HUDEP-2 (cell line): ENCODE measurements around the gene CEP55.
"Not testable (repeated sequence)": the region's sequence is repeated elsewhere in the genome, so short reads cannot be mapped to it uniquely, and the experiment has no call there.

Experiments used
- DNase-seq, 76 experiments: peaks; one replicate each; lab custom pipeline; 2025; ENCODE audit not compliant: unreplicated experiment in 76 of 76; lab: John Stamatoyannopoulos, UW

Gene CEP55

DNA sequence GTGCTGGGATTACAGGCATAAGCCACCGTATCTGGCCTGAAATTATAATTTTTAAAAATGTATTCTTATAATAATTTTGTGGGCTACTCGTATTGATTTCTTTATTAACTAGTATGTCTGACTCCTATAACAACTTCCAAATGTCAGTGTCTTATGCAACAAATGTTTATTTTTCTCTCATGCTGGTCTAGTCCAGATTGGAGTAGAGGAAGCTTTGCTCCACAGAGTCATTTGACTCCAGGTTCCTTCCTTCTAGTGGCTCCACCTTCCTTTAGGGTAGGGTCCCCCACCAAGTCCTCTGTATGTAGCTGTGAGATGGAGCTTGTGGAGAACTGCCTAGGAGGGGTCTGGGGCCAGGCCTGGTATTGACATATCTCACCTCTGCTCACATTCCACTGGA, 8.7 kb downstream of the CEP55 start:
- DNase-seq, result no peak

DNA sequence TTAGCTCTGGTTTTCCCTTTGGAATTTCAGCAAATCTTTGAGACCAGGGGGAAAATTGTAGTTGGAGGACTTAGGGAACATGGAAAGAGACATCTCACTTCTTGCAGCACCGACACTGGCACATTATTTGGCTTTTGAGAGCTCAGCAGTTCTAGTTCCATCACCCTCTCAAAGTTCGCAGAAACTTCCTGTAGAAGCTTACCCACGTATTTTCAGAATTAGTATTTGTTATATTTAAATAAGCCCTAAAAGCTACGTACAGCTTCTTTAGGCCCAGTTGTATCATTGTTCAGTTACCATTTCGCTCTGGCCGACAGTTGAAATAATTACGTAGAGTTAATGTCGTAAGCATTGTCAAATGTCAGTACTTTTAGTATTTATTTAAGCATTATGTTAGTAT, 13.4 kb downstream of the CEP55 start:
- DNase-seq, result no peak

DNA sequence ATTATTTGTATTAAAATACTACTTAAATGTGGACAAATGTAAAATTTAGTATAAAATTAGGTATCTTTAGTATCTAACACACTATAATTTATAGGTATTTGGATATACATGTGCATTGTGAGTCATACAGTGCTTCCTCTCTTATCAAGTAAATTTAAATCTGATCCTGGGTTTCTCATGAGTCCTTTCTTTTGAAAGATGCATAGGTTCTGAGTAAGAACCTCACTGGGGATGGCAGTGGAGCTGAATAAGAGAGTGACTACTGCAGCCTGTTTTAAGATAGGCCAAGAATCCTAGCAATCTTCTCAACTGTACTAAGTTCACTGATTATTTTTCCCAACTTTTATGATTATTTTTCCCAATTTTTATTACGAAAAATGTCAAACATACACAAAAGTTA, 16.2 kb downstream of the CEP55 start:
- DNase-seq, result no peak

DNA sequence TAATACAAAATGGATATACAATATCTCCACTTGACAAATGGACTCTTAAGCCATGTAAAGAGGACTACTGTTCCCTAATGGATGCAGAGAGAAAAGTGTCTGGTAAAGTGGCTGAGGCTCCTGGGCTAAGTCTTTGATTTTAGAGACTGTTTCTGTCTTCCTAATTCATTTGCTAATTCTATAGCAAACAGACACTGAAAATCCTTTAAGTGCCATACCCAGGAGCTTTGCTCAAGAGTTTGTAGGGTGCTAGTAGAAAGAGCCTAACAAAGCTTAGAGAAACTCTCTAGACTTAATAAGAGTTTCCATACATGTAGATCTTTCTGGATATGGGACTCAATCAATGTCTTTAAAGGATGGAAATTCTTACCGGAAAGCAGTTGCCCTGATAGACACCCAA, 16.7 kb downstream of the CEP55 start:
- DNase-seq, result no peak

DNA sequence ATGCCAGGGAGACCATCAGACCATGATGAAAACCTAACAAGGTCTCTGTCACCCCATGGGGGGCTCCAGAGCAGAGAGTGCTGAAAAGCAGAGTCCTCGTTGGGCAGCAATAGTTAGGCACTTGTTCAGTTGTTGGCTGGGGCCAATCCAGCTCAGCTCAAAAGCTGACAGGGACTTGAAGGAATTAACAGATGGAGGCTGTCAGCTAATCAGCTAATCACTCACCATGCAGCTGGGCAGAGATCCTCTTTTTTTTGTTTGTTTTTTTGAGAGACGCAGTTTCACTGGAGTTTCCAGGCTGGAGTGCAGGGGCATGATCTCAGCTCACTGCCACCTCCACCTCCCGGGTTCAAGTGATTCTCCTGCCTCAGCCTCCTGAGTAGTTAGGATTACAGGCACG, 18.1 kb downstream of the CEP55 start:
- no peak for DNase-seq

DNA sequence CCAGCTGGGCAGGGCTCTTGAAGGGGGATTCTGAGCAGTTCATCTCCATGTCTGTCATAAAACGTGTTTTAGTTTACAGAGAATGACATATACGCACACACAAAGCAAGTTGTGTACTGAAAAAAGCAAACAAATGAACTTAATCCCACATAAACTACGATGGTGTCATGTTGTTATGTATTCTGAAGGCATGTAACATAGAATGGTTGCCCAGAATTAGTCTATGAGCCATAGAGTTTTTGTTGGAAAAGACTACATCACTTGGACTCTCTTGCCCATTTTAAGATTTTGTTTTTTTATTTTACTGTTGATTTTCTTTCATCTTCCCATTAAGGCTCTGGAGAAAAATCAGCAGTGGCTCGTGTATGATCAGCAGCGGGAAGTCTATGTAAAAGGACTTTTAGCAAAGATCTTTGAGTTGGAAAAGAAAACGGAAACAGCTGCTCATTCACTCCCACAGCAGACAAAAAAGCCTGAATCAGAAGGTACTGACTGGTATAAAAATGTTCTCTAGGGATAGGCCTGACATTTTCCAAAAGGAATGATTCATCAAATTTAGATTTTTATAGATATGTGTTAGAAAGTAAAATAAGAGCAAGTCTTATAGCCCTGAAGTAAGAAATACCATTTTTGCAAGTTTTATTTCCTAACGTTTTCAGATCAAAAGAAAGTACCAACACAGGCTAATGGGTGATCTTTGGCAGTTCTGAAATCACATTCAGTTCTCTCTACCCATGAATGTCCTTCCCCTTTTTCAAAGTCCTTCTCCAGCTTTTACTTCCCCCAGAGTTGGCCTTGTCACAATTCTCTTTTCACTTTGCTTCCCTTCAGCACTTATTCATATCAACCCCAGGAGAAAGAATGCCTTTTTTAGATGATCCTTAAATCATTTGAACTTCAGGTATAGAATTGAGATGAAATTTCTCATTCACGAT, 18.9 kb downstream of the CEP55 start:
- no peak for DNase-seq

DNA sequence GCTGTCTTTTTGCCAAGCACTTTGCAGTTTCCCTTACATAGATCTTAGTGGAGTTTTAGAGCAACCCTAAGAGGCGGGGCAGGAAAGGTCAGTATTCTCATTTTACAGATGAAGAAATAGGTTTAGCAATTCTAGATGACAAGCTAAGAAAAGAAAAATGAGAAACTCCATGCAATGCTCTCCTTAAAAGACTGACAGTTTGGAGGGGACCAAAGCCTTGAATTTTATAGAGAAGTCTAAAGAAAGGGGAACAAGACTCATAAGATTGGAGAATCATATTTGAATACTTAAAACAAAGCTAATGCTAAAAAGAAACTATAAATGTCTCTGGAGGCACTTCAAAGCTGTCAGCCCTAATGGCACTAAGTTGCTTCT, 19.6 kb downstream of the CEP55 start:
- DNase-seq, result no peak

DNA sequence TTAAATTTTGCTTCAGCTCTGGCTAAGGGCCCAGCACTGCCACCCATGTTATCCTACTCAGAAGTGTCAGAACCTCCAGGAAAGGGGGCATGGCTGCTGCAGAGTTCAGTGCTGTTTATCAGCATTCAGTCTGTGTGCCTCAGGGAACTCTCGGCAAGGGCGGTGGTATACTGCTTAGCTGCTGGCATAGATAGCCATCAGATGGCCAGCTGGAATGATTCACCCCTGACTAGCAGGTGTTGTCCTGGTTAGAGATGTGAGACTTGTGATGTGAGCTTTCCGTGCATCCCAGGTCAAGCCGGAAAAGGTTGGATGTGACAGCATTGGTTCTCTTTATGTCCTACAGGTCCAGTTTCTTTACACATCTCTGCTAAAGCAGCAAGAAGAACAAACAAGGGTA, 22.1 kb downstream of the CEP55 start:
- DNase-seq, result no peak

DNA sequence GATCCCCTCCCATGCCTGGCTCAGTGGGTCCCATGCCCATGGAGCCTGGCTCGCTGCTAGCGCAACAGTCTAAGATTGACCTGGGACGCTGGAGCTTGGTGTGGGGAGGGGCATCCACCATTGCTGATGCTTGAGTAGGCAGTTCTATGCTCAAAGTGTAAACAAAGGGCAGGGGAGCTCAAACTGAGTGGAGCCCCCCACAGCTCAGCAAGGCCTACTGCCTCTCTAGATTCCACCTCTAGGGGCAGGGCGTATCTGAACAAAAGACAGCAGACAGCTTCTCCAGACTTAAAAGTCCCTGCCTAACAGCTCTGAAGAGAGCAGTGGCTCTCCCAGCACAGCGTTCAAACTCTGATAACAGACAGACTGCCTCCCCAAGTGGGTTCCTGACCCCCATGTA, 38.9 kb downstream of the CEP55 start:
- DNase-seq, result no peak

DNA sequence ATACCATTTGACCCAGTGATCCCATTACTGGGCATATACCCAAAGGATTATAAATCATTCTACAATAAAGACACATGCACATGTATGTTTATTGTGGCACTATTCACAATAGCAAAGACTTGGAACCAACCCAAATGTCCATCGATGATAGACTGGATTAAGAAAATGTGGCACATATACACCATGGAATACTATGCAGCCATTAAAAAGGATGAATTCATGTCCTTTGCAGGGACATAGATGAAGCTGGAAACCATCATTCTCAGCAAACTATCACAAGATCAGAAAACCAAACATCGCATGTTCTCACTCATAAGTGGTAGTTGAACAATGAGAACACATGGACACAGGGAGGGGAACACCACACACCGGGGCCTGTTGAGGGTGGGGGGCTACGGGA, 44.5 kb downstream of the CEP55 start:
- DNase-seq, result not testable (repeated sequence)

DNA sequence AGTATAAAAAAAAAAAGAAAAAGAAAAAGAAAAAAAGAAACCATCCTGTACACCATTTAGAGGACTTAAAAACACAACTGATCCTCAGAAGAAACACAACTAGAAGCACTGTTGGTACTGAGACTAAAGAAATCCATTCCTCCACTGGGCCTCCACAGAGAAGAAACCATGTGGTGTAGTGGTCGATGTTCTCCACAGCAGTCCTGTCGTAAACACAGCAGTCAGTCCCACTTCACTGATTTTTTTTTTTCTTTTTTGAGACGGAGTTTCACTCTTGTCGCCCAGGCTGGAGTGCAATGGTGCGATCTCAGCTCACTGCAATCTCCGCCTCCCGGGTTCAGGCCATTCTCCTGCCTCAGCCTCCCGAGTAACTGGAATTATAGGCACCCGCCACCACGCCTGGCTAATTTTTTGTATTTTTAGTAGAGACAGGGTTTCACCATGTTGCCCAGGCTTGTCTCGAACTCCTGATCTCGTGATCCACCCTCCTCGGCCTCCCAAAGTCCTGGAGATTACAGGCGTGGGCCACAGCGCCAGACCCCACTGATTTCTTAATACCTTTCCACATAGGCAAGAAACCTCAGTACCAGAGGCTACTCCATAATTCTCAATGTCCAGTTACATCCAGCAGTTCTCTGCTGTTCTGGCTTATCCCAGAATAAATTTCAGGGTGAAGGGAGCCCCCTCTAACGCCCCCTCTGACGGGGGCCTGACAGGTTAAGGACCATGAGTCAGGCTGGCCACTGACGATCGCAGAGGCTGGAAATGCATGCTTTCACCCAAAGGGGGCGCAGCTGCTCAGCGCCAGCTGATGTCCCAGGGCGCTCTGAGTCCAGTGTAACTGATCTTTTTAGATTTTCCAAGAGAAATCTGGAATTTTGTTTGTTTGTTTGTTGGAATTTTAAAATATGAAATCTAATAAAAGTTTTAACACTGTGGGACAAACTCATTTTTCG, 45.3 kb downstream of the CEP55 start:
- DNase-seq, result peak in 19 of 76 experiments; percentile 1 to 47 (median 6)

DNA sequence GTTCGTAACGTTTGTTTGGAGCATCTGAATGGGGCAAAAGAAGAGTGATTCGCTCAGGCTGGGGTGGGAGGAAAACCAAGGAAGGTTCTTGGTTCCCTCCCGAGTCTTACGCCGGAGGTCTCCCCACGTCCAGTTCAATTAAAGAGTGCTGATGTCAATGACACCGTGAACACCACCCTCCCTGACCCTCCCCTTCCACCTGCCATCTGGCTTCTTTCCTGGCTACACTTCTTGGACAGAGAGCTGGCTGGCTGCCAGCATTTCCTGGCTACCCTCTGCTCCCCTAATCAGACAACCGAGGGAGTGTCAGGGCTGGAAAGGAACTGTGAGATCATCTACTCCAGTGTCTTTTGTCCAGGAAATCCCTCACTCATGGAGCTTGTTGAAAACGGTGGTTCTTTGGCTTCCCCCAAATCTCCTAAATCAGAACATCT, 46.0 kb downstream of the CEP55 start:
- no peak for DNase-seq

DNA sequence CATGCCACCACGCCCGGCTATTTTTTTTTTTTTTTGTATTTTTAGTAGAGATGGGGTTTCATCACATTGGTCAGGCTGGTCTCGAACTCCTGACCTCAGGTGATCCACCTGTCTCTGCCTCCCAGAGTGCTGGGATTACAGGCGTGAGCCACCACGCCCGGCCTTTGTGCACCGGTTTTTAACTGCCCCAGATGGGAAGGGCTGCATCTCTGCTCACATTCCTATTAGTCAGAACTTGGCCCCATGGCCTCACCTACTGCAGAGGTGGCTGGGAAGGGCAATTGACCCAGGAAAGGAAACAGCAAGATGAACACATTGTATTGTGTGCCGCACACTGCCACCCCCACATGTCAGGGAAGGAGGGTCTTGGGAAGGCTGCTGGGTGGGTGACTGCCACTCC, 50.6 kb downstream of the CEP55 start:
- DNase-seq, result not testable (repeated sequence)

DNA sequence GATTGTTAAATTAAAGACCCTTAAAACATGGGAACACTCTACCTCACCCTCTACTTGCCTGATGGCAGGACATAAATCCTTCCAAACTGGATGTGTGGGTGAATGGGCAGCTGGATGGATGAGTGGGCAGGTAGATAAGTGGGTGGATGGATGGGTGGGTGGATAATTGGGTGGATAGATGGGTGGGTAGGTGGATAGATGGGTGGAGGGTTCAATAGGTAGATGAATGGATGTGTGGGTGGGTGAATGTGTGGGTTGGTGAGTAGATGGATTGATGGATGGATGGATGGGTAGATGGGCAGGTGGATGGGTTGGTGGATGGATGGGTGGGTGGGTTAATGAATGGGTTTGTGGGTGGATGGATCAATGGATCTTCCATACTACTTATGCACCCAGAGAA, 51.1 kb downstream of the CEP55 start:
- DNase-seq, result no peak

DNA sequence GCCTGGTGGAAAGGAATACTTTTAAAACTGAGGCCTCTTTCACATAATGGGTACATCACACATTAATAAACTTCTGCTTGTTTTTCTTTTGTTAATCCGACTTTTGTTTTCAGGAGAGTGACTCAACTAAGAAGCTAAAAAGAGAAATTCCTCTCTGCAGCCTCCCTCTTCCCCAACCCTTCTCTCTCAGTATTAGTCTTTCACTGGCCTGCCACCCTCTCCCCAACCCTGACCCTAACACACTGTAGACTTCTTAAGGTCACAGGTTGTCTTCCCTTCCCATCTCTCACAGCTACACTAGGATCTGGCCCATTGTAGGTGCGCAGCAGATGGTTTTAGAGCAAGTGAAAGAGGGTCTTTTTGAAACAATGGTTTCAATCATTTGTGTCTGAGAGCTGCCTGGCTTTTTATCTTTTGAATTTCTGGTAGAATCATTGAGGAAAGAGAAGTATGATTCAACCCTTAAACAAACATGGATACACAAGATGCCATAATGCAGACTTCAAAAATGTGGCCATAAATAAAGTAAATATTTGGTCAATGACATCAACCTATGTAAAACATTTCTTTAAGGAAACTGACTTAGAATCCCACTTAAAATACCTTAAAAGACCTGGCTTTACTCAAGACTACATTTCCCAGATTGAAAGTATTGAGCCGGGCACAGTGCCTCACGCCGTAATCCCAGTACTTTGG, 52.1 kb downstream of the CEP55 start:
- DNase-seq, result no peak

DNA sequence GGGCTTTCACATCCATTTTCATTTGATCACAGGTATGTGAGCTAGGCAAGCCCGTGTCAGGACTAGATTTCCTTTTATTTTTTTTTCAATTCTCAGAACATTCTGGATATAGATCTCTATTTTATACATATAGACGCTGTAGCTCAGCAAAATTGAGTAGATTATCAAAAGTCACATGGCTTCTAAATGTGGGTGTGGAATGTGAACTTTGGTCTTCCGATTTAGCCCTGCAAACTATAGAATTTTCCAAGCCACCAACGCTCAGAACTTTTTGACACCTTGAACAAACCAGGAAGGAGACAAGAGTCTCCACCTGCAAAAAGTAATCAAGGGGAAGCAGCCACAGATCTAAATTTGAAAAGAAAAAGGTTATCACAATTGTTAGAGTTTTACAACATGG, 54.2 kb downstream of the CEP55 start:
- DNase-seq, result no peak

DNA sequence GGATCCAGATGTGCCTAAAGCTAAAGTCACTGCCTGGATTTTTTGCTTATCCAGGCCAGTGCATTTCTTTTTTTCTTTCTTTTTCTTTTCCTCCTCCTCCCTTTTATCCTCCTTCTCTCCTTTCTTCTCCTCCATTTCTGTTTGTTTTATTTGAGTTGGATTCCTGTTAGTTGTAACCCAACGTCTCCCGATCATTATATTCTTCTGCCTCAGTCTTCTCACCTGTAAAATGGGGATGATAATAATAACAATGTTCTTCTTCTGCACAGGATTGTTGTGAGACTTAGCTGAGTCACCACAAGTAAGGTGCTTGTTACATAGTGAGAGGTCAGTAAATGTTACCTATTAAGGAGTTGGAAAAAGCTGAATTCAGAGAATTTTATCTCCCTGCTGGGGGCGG, 56.4 kb downstream of the CEP55 start:
- DNase-seq, result no peak

DNA sequence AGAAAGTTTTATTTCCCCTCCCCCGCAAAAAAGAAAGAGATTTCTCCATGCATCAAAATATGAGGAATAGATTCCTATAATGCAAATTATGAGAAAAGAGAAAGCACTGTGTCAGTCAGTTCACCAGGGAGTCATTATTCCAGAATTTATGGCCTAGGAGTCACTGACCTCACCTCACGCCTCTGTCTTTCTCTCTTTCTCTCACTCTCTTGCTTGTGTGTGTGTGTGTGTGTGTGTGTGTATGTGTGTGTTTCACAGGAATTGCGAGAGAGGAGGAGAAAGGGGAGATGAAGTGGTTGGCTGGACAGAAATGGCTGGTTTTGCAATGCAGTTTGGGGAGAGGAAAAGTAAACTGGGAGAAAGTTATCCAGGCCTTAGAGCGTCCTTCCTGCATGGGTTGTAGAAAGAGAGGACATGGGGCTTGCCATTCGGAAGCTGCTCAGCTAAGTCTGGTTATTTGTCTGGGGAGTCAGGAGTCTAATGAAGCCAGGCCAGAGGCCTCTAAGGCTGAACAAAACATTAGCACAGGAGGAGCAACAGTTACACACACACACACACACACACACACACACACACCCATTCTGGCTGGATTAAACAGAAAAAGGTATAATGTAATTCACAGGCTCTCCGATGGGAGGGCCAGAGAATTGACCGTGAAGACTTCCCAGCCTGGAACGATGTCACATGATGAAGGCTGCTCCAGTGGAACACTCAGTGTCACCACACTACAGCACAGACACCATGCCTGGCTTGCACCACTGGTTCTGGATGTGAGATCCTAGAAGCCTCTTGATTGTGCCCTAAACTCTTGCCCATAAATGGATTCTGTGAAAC, 57.3 kb downstream of the CEP55 start:
- DNase-seq, result no peak

DNA sequence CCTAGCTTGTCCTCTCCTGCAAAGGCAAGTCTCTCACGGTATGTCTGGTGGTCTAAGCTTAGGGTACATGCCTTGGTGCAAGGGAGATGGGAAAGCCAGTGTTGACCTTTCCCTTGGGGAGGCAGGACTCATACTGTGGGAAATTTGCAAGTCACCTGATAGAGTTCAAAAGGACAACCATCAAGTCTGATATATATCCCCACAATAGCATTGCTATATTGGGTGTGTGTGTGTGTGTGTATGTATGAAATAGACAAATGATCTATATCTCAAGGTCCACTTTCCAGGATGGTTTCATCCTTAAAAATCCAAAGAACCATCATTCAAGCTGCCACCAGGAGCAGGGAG, 57.9 kb downstream of the CEP55 start:
- DNase-seq, result no peak

DNA sequence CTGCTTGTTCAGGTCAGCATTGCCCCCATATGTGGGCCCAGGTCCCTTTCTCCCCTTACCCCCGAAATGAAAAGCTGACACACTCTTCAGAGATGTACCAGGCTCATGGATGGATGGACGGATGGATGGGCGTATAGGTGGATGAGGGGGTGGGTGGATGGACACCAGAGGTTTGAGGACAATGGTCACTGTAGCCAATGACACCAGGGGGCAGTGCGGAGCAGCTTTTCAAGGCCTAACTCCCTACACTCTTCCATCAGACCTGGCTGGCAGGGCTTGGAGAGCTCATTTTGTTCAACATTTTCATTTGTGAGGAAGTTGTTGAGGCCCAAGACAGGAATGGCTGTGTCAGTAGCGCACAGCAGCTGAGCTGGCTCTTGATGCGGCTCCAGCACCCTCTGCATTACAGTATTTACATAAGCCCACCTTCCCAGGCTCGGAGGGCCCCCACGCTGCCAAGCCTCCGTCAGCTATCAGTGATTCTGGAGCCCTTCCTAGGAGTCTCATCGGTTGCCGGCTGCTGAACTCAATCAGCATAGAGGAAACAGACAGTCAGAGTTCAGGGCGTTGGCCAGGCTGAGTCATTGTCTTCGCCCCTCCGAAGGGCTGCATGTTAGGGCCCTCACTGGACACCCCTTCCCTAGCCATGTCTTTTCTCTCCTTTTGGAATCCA, 58.5 kb downstream of the CEP55 start:
- DNase-seq, result peak in 60 of 76 experiments; percentile 2 to 74 (median 34)
